HepG2 (cell line): ENCODE data around the gene MEGF10. TPM values are rescaled to one million over a fixed set of nuclear protein-coding genes. Genes with fewer than 3 reads are reported as not detected.

Source experiments
- polyA plus RNA-seq, 8 experiments: library from polyadenylated mRNA; depleted of rRNA in 3 of 8; stranded (reverse) in 7 of 8; unstranded in 1 of 8; fragments of >200 nt; fragmentation: Illumina TruSeq in 4 of 8; extraction: Trizol in 4 of 8; gene quantifications; 2 replicates each; pipeline versions ENCODE4 v1.2.1 to v1.2.3, GENCODE V29; 2011 to 2016; ENCODE audit warnings: low read depth in 4 of 8, missing spikeins in 1 of 8, mixed read lengths in 1 of 8; ENCODE audit not compliant: insufficient read depth in 1 of 8
- small RNA-seq, 3 experiments: library from RNA; depleted of rRNA; stranded (forward); fragments of <200 nt; gene quantifications; one replicate each; pipeline ENCODE3, GENCODE V24; 2012; ENCODE audit warnings: low read depth in 2 of 3, low replicate concordance in 1 of 3; ENCODE audit not compliant: insufficient read length in 3 of 3, insufficient read depth in 2 of 3
- total RNA-seq, 5 experiments: library from RNA; depleted of rRNA; stranded (reverse); fragments of >200 nt; fragmentation: Illumina TruSeq; extraction: Trizol; gene quantifications; 2 replicates each; pipeline ENCODE4 v1.2.3, GENCODE V29; 2016; ENCODE audit warnings: low read depth in 1 of 5

The MEGF10 gene
- total and polyA plus RNA-seq, 2 of the 13 experiments (the other 11 are each of a cell fraction or from before 2014, with no cell fraction given) = not detected

Small RNAs within 50 kb of the gene (small RNA-seq; reads per million reads assigned to genes)
- 0 reads per million in 3 experiments for gene AC010424.1

Other genes starting within 250 kb of the MEGF10 start
- 8.8 and 9.1 TPM in 2 replicates for gene C5orf63, start 217.3 kb upstream of the MEGF10 start, total RNA-seq (2016; rRNA removed; fragmentation: Illumina TruSeq; extraction: Trizol)
- gene C5orf63, start 217.3 kb upstream of the MEGF10 start, polyA plus RNA-seq (2011; rRNA removed) = 7.5 and 7.9 TPM in 2 replicates
- gene PRRC1, start 226.8 kb downstream of the MEGF10 start, total RNA-seq (2016; rRNA removed; fragmentation: Illumina TruSeq; extraction: Trizol) = 51.9 and 86.7 TPM in 2 replicates
- 35.6 and 48.5 TPM in 2 replicates for gene PRRC1, start 226.8 kb downstream of the MEGF10 start, polyA plus RNA-seq (2011; rRNA removed)